ENCODE measurements around the gene KRT85. TPM values are rescaled to one million over a fixed set of nuclear protein-coding genes. Genes with fewer than 3 reads are reported as not detected.

KRT85 gene
- total RNA-seq, 1 donor from 2014 or later, result not detected

Other genes with a start within 250 kb of the KRT85 start
- gene KRT80, start 175.5 kb downstream of the KRT85 start, total RNA-seq, result 2.8 and 3.6 TPM in 2 replicates
- gene KRT7, start 134.2 kb downstream of the KRT85 start, total RNA-seq, result 97.6 and 149 TPM in 2 replicates
- gene KRT86, start 92.8 kb downstream of the KRT85 start, total RNA-seq, result 0.24 and 0.43 TPM in 2 replicates
- gene KRT81, start 75.9 kb downstream of the KRT85 start, total RNA-seq, result 1.2 TPM in 2 replicates
- gene KRT83, start 46.1 kb downstream of the KRT85 start, total RNA-seq, result not detected in 2 replicates
- not detected in 2 replicates for gene KRT84, start 18.2 kb upstream of the KRT85 start, total RNA-seq
- not detected in 2 replicates for gene KRT82, start 38.9 kb upstream of the KRT85 start, total RNA-seq
- not detected in 2 replicates for gene KRT75, start 66.9 kb upstream of the KRT85 start, total RNA-seq
- not detected in 2 replicates for gene KRT6B, start 84.7 kb upstream of the KRT85 start, total RNA-seq
- gene KRT6C, start 106.3 kb upstream of the KRT85 start, total RNA-seq, result not detected in 2 replicates
- gene KRT6A, start 125.8 kb upstream of the KRT85 start, total RNA-seq, result 0.95 and 1.4 TPM in 2 replicates
- 0.25 TPM in 1 of 2 replicates, not detected in the other for gene KRT5, start 152.9 kb upstream of the KRT85 start, total RNA-seq
- not detected in 2 replicates for gene KRT71, start 185.7 kb upstream of the KRT85 start, total RNA-seq
- not detected in 2 replicates for gene KRT74, start 206.4 kb upstream of the KRT85 start, total RNA-seq
- gene KRT72, start 234.0 kb upstream of the KRT85 start, total RNA-seq, result not detected in 2 replicates

Data from astrocyte (in vitro differentiated cells and primary cell).